KOPT-K1 (cell line): ENCODE measurements around the gene DAB2IP.

Source experiments
- H3K27ac ChIP-seq: fragments of 200-600 bp; sonication (generic); 2 replicates; pipeline ENCODE4 v1.5.1; 2016; ENCODE audit warnings: antibody characterized with exemption, mild to moderate bottlenecking, low read depth, low read length; ENCODE audit not compliant: poor library complexity, severe bottlenecking
- H3K36me3 ChIP-seq: fragments of 200-600 bp; sonication (generic); 2 replicates; pipeline ENCODE4 v1.5.1; 2017; ENCODE audit warnings: antibody characterized with exemption, mild to moderate bottlenecking, low read length, moderate library complexity; ENCODE audit not compliant: insufficient read depth
- H3K9me3 ChIP-seq: fragments of 200-600 bp; sonication (generic); 2 replicates; pipeline ENCODE4 v1.5.1; 2017; ENCODE audit warnings: antibody characterized with exemption, low read length, mild to moderate bottlenecking; ENCODE audit not compliant: insufficient read depth, poor library complexity, severe bottlenecking

The DAB2IP gene

DNA sequence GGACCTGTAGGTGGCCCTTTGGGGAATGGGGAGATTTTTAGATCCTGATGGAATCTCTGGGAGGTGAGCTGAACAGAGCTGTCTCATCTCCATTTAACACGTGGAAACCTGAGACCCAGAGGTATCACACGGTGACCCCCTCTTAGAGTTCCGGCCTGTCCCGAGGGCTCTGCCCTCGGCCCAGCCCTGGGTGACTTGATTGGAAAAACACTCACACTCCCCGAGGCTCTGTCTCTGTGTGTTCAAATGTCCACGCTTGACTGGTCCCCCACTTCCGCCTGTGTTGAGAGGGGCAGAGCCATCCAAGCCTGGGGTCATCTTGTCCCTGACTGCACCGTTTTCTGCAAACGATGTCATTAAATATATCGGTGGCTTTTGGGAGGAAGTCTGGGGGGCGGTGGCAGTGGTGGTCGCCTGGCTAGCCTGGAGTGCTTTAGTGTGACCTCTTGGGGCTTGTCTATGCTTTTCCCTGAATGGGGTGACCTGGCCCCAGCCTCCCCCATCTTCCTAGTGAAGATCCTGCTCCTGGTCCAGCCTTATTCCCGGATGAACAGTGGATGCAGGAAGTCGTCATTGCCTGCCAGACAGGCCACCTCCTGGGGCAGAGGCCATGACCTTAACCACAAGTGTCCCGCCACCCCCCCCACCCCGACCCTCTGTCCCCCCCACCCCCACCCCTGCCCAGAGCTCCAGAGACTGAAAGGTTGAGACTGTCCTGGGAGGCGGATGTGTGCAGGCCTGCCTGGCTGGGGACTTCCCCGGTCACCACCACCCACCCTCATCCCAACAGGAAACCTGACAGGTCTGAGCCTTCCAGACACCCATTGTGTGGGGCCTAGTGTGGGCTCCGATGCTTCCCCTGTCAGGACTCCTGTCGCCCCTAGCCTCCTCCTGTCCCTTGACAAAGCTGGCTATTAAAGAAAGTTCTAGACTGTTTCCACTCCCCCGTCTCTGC, 5.3 kb upstream of the DAB2IP start:
- Histone ChIP-seq H3K36me3 (no peaks in the 10 kb centered on the region), H3K9me3 (no peaks in the 10 kb centered on the region), H3K27ac (no peak overlapping the region)

DNA sequence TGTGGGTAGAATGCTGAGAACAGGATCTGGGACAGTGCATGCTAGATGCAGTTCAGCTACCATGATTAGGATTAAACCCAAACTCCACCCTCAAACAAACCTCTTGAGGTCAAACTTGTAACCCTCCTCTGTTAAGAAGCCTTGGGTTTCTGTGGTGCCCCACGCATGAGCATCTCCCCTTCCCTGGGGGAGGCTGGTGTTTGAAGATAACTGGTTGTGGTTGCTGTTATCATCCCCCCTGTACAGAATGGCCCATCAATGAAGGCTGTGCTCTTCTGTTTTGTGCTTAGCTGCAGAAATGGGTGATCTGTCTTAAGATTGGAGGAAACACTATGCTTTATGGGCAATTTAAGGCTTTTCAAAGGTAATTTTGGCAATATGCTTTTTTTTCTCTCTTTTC, 4.4 kb upstream of the DAB2IP start:
- Histone ChIP-seq H3K36me3 (no peaks in the 10 kb centered on the region), H3K27ac (no peak overlapping the region), H3K9me3 (no peaks in the 10 kb centered on the region)

DNA sequence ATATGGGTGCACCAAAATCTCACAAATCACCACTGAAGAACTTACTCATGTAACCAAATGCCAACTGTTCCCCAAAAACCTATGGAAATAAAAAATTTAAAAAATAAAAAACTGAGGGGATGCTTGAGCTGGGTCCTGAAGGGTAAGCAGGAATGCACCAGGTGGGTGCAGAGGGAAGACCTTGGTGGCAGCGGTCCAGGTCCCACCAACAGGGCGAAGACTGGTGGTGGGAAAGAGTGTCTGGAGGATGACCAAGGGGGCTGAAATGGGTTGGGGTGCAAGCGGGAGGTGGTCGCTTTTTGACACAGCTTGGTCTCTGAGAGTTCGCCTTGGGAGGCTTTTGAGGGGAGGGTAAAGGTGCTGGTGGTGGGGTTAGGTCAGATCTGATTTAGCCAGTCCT, 3.3 kb upstream of the DAB2IP start:
- H3K36me3 ChIP-seq = no peaks in the 10 kb centered on the region
- H3K9me3 ChIP-seq = no peaks in the 10 kb centered on the region
- H3K27ac ChIP-seq = no peak overlapping the region

DNA sequence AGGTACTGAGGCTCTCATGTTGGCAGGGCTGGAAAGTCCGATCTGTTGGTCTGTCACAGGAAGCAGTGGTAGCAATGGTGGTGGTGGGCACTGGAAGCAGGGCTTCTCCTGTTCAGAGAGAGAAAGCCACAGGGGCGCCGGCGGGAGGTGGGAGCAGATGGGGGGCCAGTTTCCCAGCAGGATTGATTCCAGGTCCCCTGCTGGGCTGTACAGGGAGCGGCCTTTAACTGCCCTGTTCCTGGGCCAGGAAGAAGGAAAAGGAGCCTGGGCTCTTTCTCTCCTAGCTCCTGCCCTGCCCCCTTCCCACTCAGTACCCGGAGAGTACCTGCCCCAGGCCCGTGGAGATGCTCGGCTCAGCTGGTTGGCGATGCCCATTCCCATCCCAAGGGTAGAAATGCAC, 2.6 kb upstream of the DAB2IP start:
- Histone ChIP-seq H3K36me3 (no peaks in the 10 kb centered on the region), H3K27ac (no peak overlapping the region), H3K9me3 (no peaks in the 10 kb centered on the region)

GRCh38 chr9:121649476-121650216, 1.8 kb upstream of the DAB2IP start:
- H3K27ac ChIP-seq = no peak overlapping the region

GRCh38 chr9:121650217-121651007, 1.0 kb upstream of the DAB2IP start:
- Histone ChIP-seq H3K36me3 (no peaks in the 10 kb centered on the region), H3K9me3 (no peaks in the 10 kb centered on the region), H3K27ac (no peak overlapping the region)

More at GRCh38 chr9:121649476-121650216, 1.8 kb upstream of the DAB2IP start:
- no peaks in the 10 kb centered on the region for H3K9me3 ChIP-seq
- H3K36me3 ChIP-seq = no peaks in the 10 kb centered on the region

DNA sequence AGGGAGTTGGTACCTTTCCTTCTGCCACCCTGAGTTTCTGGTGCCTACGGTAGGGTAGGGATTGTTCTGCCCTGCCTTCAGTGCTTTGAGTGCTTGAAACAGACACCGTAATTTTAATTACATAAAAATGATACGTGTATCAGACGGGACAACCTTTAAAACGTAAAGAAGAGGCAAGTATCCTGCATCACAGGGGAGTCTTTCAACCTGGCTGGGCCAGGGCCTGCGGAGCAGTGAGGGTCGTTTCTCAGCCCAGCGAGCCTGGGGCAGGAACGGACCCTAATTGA, 483 bp upstream of the DAB2IP start:
- Histone ChIP-seq H3K27ac (no peak overlapping the region), H3K9me3 (no peaks in the 10 kb centered on the region), H3K36me3 (no peaks in the 10 kb centered on the region)

DNA sequence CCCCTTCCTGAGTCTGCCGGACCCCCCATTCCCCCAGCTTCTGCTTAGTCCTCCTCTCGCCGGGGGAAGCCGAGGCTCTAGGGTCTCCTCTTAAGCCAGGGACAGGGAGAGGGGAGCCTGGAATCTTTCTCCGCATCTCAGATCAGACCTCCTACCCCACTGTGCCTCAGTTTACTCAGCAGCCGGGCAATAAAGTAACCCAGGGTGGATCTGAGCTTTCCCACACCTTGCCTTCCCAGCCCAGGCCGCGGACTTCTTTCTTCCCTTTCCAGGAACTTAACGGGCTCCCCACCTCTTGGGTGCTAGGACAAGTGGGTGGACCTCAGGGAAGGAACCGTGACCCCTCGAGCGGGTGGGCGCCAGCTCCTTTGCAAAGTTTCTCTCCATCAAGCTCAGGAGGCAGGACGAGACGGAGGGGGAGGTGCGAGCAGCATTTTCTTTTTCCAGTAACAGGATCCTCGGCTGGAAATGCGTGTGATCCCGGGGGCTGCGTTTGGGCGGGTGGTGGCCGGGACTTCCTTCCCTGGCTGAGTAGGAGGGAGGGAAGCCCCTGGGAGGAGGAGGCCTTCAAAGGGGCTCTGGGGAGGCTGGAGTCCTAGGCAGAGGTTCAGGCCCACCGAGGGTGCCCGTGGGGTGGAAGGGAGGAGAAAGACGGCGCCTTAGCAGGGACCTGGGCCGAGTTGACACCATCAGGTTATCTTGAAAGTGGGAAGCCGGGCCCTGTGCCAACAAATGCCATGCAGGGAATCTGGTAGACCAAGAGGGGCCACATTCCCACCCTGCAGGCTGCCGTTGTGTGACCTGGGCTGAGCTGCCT, 795 bp downstream of the DAB2IP start:
- Histone ChIP-seq H3K9me3 (no peaks in the 10 kb centered on the region), H3K27ac (no peak overlapping the region)

GRCh38 chr9:121652838-121653231, 1.4 kb downstream of the DAB2IP start:
- no peaks in the 10 kb centered on the region for H3K9me3 ChIP-seq
- no peaks in the 10 kb centered on the region for H3K36me3 ChIP-seq
- H3K27ac ChIP-seq = no peak overlapping the region

More for the DNA sequence above, 795 bp downstream of the DAB2IP start:
- H3K36me3 ChIP-seq = no peaks in the 10 kb centered on the region

GRCh38 chr9:121654499-121655140, 3.2 kb downstream of the DAB2IP start:
- Histone ChIP-seq H3K9me3 (no peaks in the 10 kb centered on the region), H3K27ac (no peak overlapping the region), H3K36me3 (no peaks in the 10 kb centered on the region)

GRCh38 chr9:121655231-121655755, 3.9 kb downstream of the DAB2IP start:
- Histone ChIP-seq H3K27ac (no peak overlapping the region), H3K36me3 (no peaks in the 10 kb centered on the region), H3K9me3 (no peaks in the 10 kb centered on the region)

GRCh38 chr9:121656941-121657470, 5.6 kb downstream of the DAB2IP start:
- no peaks in the 10 kb centered on the region for H3K36me3 ChIP-seq
- no peak overlapping the region for H3K27ac ChIP-seq
- H3K9me3 ChIP-seq = no peaks in the 10 kb centered on the region

GRCh38 chr9:121658166-121658565, 6.7 kb downstream of the DAB2IP start:
- Histone ChIP-seq H3K9me3 (no peaks in the 10 kb centered on the region), H3K36me3 (no peaks in the 10 kb centered on the region), H3K27ac (no peak overlapping the region)

GRCh38 chr9:121658591-121658990, 7.2 kb downstream of the DAB2IP start:
- no peak overlapping the region for H3K27ac ChIP-seq
- no peaks in the 10 kb centered on the region for H3K36me3 ChIP-seq

More at GRCh38 chr9:121658591-121658990, 7.2 kb downstream of the DAB2IP start:
- no peaks in the 10 kb centered on the region for H3K9me3 ChIP-seq
